IMR-90 (cell line): ENCODE results near the gene MYO1D.

Source experiments
- CTCF ChIP-seq: conservative IDR thresholded peaks from 2 replicates; pipeline ENCODE4 v1.5.1; 2012; ENCODE audit warnings: mild to moderate bottlenecking, low read depth, low read length, improper control_type of control experiment
- MXI1 ChIP-seq: IDR thresholded peaks from 2 replicates; pipeline ENCODE4 v1.6.1; 2012; ENCODE audit warnings: low read depth, mild to moderate bottlenecking, low read length, moderate library complexity, borderline replicate concordance

DNA sequence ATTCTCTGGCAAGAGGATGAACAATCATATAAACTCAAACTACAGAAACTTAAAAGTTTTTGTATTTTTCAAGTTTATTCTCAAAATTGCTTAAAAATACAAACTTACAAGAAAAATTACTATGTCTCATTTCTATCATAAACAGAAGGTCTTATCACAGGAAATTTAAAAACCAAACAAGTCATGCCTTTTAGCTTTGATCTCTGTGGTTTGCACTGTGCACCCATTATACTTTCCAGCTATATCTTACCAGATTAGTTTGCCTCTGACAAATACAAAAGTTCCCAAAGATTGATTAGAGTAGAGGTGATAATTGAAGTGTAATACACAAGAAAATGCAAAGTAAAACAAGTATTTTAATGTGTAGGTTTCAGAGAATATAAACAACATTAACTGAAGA is 117.4 kb downstream of the MYO1D start:
- no peak for TF ChIP-seq CTCF
- no peak for TF ChIP-seq MXI1
